GM10266 (cell line): Measurements from ENCODE around the gene SLC5A7.

Experiments used
- DNase-seq: peaks from one replicate; pipeline ENCODE4 v3.0.0; 2012; ENCODE audit errors: extremely low spot score
- TF ChIP-seq, protein P1 (sequence below): IDR thresholded peaks from 2 replicates; pipeline ENCODE4 v1.5.1; 2012; ENCODE audit warnings: mild to moderate bottlenecking, low read depth; ENCODE audit not compliant: control insufficient read depth, insufficient read depth; ENCODE audit errors: missing control alignments

The SLC5A7 gene

DNA sequence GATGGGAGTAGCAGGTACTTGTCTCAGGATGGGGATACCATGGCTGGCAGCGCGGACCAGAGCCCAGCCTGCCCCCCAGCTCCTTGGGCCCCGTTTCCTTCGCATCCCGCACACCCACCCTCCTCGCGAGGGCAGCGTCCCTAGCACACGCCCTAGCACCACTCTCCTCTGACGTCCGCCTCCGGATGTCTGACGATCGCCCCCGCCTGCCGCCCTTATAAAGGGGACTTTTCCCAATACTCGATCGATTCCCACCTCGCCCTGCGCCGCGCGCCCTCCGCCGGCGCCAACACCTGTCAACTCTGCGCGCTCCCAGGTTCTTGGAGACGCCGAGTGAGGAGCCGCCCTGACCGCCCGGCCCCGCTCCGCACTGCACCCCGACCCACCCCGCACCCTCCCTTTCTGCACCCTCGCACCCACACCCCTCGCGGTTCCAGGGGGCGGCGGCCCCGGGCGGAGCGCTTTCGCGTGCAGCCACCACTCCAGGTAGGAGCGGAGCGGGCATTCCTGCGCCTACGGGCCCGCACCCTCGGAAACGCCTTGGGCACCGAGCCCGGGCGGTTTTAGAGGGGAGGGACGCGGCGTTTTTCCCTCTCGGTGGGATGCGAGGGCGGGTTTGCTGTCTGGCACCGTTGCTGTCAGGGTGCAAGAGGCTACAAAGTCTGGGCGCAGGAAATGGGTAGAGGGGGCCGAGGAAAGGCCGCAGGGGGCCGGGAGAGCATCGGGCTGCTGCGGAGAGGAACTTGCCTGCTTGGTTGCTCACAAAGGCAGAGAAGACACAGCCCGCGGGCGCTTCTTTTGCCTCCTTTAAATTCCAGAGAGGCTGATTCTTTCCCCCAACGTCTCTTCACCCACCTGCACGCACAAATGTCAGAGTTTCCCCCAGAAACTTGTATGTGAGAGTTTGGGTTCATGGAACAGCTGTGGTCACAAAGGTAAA is at the start of gene SLC5A7:
Gene SLC5A7, plus strand, starts transcription at position 247 of the 940 bp plus-strand sequence. CDS start 1,632 bp downstream, outside the sequence.
- DNase-seq: no peak
- TF ChIP-seq, protein P1, sequence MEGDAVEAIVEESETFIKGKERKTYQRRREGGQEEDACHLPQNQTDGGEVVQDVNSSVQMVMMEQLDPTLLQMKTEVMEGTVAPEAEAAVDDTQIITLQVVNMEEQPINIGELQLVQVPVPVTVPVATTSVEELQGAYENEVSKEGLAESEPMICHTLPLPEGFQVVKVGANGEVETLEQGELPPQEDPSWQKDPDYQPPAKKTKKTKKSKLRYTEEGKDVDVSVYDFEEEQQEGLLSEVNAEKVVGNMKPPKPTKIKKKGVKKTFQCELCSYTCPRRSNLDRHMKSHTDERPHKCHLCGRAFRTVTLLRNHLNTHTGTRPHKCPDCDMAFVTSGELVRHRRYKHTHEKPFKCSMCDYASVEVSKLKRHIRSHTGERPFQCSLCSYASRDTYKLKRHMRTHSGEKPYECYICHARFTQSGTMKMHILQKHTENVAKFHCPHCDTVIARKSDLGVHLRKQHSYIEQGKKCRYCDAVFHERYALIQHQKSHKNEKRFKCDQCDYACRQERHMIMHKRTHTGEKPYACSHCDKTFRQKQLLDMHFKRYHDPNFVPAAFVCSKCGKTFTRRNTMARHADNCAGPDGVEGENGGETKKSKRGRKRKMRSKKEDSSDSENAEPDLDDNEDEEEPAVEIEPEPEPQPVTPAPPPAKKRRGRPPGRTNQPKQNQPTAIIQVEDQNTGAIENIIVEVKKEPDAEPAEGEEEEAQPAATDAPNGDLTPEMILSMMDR: no peak

DNA sequence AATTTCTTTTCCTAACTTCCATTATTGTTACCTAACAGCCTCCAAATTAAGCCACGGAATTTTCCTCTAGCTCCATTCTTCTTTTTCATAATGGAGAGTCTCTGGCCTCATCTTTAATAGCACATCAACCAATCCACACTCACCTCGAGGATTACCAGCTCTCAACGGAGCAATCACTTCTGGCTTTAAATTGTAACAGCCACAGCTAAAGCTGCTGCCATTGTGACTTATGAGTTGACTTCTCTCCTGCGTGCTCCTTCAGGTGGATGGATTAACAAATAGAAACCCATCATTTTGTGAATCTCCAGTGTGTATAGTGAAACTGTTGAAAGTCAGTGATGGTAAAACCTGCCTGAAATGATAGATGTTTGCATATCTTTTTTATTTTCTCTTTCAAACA is 24.9 kb upstream of the SLC5A7 start:
- no peak for DNase-seq
- TF ChIP-seq, protein P1: no peak

DNA sequence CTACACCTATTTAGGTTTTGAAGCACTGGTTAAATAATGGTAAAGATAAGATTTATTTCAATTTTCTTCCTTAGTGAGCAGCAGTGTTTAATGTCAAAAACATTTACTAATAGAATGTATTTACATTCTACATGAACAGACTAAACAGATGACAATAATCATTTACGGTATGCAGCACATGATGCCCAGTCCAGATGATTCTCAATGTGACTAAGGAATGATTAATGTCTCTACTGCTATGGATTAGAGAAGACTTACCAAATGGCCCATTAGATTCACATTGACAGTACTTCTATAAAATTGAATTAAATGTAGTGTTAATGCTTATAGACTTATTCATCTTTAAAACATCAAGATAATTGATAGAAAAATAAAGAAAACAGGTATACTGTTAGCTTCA is 22.1 kb upstream of the SLC5A7 start:
- no peak for DNase-seq
- TF ChIP-seq, protein P1: no peak

DNA sequence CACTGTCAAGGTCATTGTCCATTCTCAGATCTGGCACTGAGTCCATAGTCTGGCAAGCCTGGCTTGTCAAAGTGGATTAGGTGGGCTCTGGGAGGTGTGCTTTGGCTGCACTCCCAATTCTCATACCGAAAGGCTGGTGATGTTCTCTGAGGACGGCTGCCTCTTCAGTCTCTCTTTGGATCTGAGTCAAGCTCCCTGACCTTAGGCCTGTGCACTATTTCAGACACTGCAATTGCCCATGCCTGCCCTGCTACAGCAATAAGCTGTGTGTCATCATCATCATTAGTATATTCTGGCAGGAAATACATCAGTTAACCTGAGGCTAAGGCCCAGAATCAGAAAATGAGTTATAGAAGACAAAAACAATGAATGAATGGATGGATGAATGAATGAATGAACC is 1.6 kb upstream of the SLC5A7 start:
- TF ChIP-seq, protein P1: no peak
- DNase-seq: no peak

DNA sequence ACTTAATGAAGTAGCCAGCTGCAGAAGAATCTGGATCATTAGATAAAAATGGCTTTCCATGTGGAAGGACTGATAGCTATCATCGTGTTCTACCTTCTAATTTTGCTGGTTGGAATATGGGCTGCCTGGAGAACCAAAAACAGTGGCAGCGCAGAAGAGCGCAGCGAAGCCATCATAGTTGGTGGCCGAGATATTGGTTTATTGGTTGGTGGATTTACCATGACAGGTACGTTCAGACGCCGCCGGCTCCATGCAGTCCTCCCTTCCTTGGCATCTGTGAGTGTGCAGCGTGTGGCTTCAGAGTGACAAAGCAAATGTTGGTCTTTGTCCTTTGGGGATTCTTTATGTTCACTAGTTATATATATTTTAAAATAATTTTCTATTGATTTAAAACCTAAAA is 1.8 kb downstream of the SLC5A7 start:
- no peak for DNase-seq
- TF ChIP-seq, protein P1: no peak

DNA sequence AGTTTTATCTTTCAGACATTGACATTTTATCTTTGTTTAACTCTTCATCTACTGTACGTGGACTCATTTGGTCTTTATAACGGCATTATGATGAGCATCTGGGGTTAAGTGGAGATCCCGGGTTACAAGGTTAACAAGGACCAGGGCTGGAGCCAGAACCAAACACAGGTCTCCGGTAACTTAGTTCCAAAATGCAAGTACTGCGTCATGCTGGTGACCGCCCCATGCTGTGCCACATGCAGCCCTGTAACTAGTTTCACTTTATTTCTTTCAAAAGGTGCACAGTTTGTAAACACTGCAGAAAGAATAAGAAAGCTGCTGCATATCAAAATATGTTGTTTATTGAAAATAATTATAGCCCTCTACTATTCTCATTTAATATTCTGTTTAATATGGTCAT is 3.1 kb downstream of the SLC5A7 start:
- TF ChIP-seq, protein P1: no peak
- DNase-seq: no peak

DNA sequence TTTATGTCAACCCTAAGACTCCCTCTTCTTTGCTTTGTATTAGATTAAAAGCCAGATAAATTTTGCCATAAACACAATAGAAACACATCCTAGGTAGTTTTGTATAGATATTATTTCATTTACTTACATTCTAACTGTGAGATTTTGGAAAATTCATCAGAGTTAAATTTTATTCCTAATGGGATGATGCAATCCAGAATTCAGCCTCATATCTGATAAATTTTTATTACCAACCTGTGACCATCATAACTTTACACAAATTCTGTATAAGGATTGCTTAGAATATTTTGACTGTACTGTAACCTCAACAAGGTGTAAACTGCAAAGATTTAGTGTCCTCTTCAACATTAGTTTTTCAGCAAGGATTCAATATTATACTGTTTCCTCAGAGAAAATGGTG is 4.4 kb downstream of the SLC5A7 start:
- no peak for DNase-seq
- TF ChIP-seq, protein P1: no peak
